GM19438 (cell line): ENCODE measurements around the gene PDE4B.
"Not testable (repeated sequence)": the region's sequence is repeated elsewhere in the genome, so short reads cannot be mapped to it uniquely, and the experiment has no call there.

Experiments used
- ATAC-seq: cut with Tn5 transposase; IDR thresholded peaks from one replicate; pipeline ENCODE4 v1.9.1; 2021; ENCODE audit warnings: low read depth; ENCODE audit not compliant: unreplicated experiment

The PDE4B gene

GRCh38 chr1:65985393-65986066, 192.8 kb downstream of the PDE4B start:
- ATAC-seq, result no peak

DNA sequence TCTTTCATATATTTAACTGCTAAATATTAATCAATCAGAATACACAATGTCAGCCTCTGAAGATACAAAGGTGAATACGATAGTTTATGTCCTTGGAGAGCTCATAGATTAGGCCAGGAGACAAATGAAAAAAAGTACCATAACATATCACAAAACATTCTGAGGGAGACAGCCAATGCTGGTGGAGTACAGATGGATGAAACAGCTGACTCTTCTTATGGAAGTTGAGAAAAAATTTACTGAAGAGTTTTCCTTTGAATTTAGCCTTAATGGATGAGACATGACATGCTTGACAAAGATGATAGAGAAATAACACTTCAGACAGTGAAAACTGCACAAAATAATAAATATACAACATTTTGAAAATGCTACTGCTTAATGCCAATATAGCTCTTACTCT, 193.5 kb downstream of the PDE4B start:
- ATAC-seq, result no peak

DNA sequence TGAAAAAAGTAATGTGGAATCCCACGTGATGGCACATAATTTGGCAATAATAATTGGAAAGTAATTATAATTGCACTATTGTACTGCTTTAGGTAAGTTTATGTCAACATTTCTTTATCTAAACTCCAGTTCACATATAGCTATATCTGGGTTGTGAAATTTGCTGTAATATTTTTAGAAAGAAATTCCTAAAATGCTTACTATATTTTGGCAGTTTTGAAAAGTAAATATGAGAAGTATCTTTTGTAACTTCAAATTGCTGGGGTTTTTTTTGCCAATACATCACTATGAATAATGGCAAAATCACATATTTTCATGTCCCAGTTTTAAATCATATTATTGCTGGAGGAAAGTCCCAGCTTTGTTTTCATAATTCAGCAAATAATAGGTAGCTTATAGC, 197.5 kb downstream of the PDE4B start:
- no peak for ATAC-seq

DNA sequence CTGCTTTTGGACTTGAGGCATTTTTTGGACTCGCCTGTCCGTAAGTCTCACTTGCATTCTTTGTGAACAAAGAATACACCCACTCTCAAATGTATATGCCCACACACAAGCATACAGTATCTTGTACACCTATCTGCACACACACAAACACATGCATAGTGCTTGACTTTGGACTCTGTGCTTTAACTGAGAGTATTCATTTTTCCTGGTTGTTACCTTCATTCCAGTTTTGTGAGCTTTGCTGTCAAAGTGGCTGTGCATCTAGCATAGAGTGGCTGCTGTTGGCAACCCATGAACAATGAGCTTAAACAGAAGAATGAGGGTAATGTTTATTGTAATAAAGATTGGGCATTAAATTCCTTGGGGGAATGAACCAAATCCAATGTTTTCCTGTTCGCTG, 199.0 kb downstream of the PDE4B start:
- no peak for ATAC-seq

DNA sequence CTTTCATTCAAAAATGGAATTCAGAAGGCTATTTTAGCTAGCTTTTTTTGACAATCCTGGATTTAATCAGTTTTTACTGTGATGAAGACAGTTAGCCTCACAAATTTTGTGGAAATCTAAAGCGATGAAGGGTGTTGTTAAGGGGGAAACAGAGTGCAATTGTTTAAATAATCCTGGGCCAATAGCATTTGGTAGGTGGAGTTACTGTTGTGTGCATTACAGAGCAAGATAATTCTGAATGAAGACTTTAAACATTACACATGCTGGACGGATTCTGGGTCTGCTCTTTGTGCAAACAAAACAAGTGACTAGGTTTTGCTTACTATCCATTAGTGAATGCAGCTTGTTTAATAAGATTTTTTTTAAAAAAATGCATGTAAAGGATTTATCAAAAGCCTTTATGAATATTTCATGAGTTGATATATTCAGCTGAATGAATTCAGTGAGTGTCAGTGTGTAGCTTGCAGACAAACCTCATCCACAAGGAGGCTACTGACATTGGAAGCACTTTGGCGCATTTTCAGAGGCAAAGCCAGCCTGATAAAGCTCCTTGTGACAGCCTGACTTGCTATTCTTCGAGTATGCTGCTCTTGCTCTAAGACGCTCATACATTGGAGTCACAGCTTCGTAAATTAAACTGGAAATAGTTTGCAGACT, 199.6 kb downstream of the PDE4B start:
- ATAC-seq, result no peak

DNA sequence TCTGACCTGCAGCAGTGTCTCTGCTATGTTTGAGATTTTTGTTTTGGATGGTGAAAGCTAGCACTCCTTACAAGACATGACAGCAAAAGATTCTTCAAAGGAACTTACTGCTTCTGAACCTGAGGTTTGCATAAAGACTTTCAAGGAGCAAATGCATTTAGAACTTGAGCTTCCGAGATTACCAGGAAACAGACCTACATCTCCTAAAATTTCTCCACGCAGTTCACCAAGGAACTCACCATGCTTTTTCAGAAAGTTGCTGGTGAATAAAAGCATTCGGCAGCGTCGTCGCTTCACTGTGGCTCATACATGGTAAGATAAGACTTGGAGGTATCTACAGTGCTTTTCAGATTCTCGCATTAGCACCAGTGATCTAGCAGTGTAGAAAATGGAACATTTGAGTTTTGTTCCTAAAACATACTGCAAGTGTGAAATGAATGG, 200.2 kb downstream of the PDE4B start:
- ATAC-seq, result no peak

DNA sequence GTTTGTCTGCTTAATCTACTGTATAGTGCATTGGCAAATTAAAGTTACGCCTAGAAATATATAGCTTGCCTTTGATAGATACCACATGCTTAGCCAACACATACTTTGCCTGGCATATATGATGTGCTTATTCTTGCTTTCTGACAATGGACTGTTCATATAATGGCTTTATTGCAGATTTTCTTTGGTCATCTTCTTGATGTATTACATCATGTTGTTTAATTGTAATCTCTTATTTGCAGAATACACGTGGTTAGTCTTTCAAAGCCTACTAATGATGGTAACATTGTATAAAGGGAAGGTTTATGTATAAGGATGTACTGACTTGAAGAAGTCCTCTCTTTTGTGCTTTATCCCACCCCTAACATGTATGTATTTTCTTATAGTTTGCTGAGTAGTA, 201.5 kb downstream of the PDE4B start:
- no peak for ATAC-seq

DNA sequence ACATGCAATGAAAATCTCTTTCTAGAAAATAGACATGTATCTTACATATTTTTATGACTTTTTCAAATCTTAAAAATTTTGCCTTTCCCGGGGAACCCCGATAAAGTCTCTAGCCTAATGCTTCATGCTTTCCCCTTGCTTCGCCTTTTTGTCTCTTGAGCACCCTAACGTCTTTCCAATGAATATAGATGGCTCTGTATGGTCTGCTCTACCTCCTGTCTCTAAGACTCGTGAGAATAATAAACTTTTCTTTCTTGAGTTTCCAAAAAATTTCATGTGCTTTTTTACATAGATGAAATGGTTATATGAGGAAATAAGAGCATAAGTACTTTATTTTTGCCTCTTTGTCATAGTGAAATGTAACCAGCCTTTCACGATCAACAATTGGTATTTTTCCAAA, 202.6 kb downstream of the PDE4B start:
- ATAC-seq, result no peak

- ATAC-seq, result no peak
Measured at GRCh38 chr1:65995928-65996327, 203.2 kb downstream of the PDE4B start.

DNA sequence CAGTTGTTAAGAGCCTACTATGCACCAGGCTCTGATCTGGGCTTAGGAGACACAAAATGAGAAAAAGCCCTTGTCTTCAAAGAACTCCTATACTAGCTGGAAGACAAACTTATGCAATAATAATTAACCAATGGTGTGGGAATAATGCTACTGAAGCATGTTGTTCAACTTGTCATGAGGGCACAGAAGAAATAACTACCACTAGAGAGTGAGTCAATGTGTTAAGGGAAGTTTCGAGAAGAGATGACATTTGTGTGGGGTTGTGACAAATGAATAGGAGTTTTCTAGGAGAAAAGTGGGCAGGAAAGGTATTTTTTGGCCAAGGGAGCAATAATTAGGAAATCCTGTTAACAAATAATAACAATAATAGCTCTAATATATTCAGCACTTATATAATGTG, 205.0 kb downstream of the PDE4B start:
- no peak for ATAC-seq

DNA sequence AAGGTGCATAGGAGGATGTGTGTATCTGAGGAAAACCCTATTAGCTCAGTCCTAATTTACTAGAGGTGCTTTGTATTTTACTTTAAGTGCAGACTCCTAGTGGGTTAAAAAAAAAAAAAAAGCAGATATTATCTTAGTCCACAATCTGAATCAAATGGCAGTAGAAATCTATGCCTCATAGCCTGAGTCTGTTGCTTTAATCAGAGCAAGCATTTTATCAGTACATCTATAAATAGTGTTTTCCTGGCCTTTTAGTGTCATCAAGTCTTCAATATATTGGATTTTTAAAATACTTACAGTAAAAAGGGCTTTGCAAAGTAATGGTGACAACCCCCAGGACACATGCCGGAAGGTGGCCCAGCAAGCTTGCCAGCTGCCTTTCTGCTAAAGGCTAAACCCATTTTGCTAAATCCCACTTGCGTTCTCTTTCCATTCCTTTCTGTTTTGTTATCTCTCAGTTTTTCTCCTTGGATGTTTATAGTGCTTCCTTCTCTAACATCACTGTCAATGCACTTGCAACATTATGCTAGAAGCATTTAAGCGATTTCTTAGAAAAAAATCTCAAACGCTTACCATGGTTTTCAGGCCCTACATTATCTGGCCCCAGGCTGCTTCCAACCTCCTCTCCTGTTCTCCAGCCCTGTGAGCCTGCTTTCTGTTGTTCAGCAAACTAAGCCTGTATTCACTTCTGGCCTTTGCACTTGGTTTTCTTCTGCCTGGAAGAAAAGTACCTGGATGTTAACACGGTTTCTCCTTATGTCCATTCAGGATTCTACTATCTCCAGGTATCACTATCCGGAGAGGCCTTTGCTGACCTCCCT, 206.3 kb downstream of the PDE4B start:
- ATAC-seq, result no peak

GRCh38 chr1:66000033-66000637, 207.4 kb downstream of the PDE4B start:
- ATAC-seq, result no peak

DNA sequence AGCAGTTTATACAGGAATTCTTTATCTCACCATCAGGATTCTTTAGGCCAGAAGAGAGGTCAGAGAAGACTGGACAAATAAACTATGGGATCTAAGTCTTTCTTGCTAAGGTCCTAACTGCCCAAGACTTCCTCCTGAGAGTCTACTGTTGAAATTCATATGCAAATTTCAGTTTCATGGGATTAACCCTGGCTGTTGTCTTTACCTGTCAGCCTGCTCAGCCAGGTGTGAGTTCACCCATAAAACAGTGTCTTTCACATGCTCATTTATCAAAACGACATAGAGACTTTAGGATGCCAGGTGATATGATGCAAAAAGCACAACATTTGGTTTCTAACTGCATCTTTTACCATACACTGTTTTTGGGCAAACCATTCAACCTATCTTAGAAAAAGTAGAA, 211.0 kb downstream of the PDE4B start:
- no peak for ATAC-seq

DNA sequence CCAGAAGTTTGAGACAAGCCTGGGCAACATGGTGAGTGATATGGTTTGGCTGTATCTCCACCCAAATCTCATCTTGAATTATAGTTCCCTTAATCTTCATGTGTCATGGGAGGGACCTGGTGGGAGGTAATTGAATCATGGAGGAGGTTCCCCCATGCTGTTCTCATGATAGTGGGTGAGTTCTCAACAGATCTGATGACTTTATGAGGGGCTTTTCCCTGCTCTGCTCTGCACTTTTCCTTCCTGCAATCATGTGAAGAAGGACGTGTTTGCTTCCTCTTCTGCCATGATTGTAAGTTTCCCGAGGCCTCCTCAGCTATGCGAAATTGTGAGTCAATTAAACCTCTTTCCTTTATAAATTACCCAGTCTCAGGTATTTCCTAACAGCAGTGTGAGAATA, 213.8 kb downstream of the PDE4B start:
- ATAC-seq, result not testable (repeated sequence)

- no peak for ATAC-seq
Measured at GRCh38 chr1:66012106-66012784, 219.6 kb downstream of the PDE4B start.

DNA sequence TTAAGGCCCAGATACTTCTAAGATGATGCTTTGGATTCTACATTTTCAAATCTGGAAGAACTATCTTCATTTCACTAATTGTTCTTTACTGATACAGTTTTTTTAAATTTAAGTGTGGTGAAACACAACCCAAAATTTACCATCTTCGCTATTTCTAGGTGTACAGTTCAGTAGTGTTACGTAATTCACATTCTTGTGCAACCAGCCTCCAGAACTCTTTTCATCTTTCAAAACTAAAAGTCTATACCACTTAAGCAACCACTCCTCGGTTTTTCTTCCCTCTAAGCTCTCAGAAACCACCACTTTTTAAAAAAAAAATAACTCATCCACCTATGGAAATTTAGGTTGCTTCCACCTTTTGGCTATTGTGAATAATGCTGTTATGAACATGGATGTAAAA, 220.7 kb downstream of the PDE4B start:
- ATAC-seq, result no peak

DNA sequence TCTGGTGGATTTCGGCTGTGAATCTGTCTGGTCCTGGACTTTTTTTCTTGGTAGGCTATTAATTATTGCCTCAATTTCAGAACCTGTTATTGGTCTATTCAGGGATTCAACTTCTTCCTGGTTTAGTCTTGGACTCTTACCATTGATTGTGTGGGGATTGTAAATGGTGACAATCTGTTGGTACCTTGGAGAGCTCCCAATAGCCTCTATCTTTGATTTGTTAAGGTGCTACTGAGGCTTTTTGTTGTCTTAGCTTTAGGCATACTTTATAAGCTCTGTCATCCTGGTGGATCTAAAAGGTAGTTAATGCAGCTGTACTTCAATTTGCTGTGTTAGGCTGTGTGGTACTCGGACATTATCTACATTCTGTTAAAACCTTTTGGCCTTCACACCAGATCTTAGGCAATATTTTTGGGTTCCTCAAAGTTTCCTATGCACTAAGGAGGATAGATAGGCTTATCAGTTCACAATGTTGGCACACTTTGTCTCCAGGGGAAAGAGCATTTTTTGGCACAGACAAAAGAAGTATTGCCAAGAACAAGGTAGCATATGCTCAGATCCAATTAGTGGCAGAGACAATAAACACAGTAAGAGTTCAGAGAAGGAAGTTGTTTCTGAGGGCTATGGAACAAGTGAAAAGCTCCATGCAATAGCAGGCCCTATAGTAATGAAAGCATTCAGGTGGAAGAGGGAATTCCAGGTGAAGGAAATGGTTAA, 230.4 kb downstream of the PDE4B start:
- ATAC-seq, result no peak

DNA sequence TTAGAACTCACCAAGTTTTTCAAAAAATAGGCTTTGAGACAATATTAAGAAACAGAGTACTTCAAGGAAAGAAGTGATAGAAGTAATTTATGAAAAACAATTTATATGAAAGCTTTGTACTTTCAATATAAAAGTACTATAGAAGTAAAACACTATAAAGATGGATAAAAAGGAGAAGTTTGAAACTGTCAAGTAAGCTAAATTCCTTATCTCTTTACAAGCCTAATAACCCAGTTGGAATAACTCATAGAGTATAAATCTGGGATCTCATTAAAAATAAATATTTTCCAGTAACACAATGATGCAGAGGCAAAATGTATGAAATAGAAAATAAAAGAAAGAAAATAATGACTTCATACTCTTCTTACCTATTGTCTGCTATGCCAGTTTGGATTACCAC, 232.5 kb downstream of the PDE4B start:
- ATAC-seq, result no peak

DNA sequence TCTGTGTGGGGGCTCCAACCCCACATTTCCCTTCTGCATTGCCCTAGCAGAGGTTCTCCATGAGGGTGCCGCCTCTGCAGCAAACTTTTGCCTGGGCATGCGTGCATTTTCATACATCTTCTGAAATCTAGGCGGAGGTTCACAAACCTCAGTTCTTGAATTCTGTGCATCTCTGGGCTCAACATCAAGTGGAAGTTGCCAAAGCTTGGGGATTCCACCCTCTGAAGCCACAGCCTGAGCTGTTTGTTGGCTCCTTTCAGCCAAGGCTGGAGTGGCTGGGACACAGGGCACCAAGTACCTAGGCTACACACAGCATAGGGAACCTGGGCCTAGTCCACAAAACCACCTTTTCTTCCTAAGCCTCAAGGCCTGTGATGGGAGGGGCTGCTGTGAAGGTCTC, 235.3 kb downstream of the PDE4B start:
- no peak for ATAC-seq

DNA sequence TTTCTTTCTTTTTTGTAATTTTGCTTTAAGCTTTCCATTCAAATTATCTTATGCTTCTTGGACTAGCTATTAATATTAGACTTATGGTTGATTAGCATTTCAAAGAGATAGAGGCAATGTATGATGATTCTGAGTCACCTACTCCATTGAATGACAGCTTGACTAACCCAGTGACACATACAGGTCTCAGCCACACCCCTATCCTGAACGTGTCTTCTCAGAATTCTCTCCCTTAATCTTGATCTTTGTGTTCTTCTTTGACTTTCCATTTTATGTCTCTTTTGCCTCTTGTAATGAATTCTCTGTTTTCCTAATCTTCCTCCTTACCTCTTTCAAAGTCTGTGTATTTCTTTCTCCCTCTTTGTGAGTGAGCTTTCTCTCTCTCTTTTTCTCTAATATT, 241.1 kb downstream of the PDE4B start:
- ATAC-seq, result no peak
